Measurements from ENCODE around the gene SCGB3A1. TPM values are rescaled to one million over a fixed set of nuclear protein-coding genes. Genes with fewer than 3 reads are reported as not detected.

SCGB3A1 gene
- total and polyA plus RNA-seq, 2 of the 4 experiments (the other 2 are of a cell fraction): not detected

DNA sequence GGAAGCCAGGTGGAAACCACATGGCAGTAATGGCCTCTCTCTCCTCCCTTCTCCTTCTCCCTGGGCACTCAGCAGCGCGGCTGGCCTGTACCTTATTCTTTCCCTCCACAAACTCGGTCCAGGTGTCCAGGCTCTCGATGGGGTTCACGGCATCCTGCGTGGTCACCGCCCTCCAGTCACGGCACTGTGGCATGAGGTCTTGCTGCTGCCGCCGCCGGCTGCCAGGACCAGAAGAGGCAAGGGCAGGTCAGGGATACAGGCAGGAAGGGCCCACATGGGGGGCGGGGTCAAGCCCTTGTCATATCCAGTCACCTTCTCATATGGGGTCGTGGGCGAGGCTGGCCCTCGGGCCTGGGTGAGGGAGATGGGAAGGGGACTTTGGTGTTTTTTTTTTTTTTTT is 32.5 kb upstream of the SCGB3A1 start:
- Histone ChIP-seq H4K8ac (ENCODE audit: low read depth in 2 of 2, low read length in 2 of 2) (no peak overlapping the region), H4K20me1 (ENCODE audit: insufficient read depth, low read length) (no peaks in the 10 kb centered on the region; the same call in 1 of the 2 replicates), H3K4me2 (ENCODE audit: low read depth, low read length) (no peak overlapping the region), H3K56ac (ENCODE audit: extremely low read depth, insufficient read depth, low read length) (no peak overlapping the region), H4K91ac (ENCODE audit: insufficient read depth, low read depth, low read length) (no peak overlapping the region), H2BK20ac (ENCODE audit: low read depth, low read length) (no peak overlapping the region), H4K5ac (ENCODE audit: low read depth, low read length) (no peak overlapping the region), H2BK5ac (ENCODE audit: low read depth, low read length, poor library complexity, severe bottlenecking) (no peak overlapping the region), H3K9ac (ENCODE audit: low read depth, low read length) (no peak overlapping the region), H2BK15ac (ENCODE audit: low read depth, low read length) (no peak overlapping the region), H3K27me3 (ENCODE audit: control insufficient read depth, insufficient read depth, low read length) (peaks cover 3% of the 10 kb centered on the region; the same call in 1 of the 2 replicates), H2AK5ac (ENCODE audit: low read depth, low read length) (no peak overlapping the region), H3K14ac (replicated peaks; ENCODE audit: low read depth, low read length) (no peak overlapping the region), H2AK9ac (replicated peaks; ENCODE audit: low read depth, low read length, poor library complexity) (no peak overlapping the region), H2AFZ (replicated peaks; ENCODE audit: low read length, poor library complexity) (no peak overlapping the region), H3K18ac (ENCODE audit: low read depth, low read length) (no peak overlapping the region), H3K79me1 (ENCODE audit: low read depth in 1 of 2, low read length in 2 of 2) (no peaks in the 10 kb centered on the region), H3K23ac (ENCODE audit: low read depth, low read length) (no peak overlapping the region), H3K9me3 (ENCODE audit: control insufficient read depth, insufficient read depth, low read length) (no peaks in the 10 kb centered on the region), H3K4ac (ENCODE audit: low read depth, low read length) (no peak overlapping the region), H3K36me3 (ENCODE audit: control insufficient read depth, insufficient read depth, low read length) (no peaks in the 10 kb centered on the region), H3K9me1 (ENCODE audit: insufficient read depth, low read length) (no peaks in the 10 kb centered on the region), H3K4me3 (ENCODE audit: insufficient read depth, low read depth, low read length) (no peak overlapping the region), H2BK120ac (ENCODE audit: low read depth, low read length) (no peak overlapping the region), H3K4me1 (ENCODE audit: control insufficient read depth, insufficient read depth, low read length) (no peaks in the 10 kb centered on the region), H3K27ac (ENCODE audit: insufficient read depth, low read length) (no peak overlapping the region)
- ChIA-PET CTCF (no interaction called here), POLR2A (ENCODE audit: unreplicated experiment) (no interaction called here)
- WGBS, 2 experiments (ENCODE audit: extremely low coverage in 2 of 2, insufficient read length in 1 of 2): no CpG with 5 or more reads among the region's 15 CpGs
- BruUV-seq (replicated peaks): no TSS peak
- DNase-seq (no peak), ATAC-seq (ENCODE audit: low read depth) (no peak)
- intact Hi-C loops (cut with micrococcal nuclease): no loop called here
- in situ Hi-C loops (cut with MboI; ENCODE audit: low sequenced_read_pairs): no loop called here
- TF ChIP-seq MXI1 (IDR thresholded peaks at IDR 0.05; ENCODE audit: borderline replicate concordance, low read depth, low read length) (no peak), CHD1 (IDR thresholded peaks at IDR 0.05; ENCODE audit: low read depth, low read length) (no peak), BHLHE40 (IDR thresholded peaks at IDR 0.05; ENCODE audit: low read depth, low read length) (no peak), RAD21 (IDR thresholded peaks at IDR 0.05; ENCODE audit: low read length) (no peak), FOS (IDR thresholded peaks at IDR 0.05; ENCODE audit: low read depth, low read length) (no peak), POLR2A (IDR thresholded peaks at IDR 0.05; ENCODE audit: low read depth, low read length) (no peak), MAZ (IDR thresholded peaks at IDR 0.05; ENCODE audit: borderline replicate concordance, low read depth, low read length) (no peak), NFE2L2 (IDR thresholded peaks at IDR 0.05; ENCODE audit: low read depth, low read length) (no peak), USF2 (IDR thresholded peaks at IDR 0.05; ENCODE audit: low read depth, low read length) (no peak), ELK1 (IDR thresholded peaks at IDR 0.05; ENCODE audit: borderline replicate concordance, low read depth, low read length) (no peak), RFX5 (IDR thresholded peaks at IDR 0.05; ENCODE audit: low read depth, low read length) (no peak), MAFK (IDR thresholded peaks at IDR 0.05; ENCODE audit: low read depth, low read length) (no peak), CEBPB (IDR thresholded peaks at IDR 0.05; ENCODE audit: low read depth, low read length) (no peak), RCOR1 (IDR thresholded peaks at IDR 0.05; ENCODE audit: insufficient replicate concordance, low read length) (no peak), SMC3 (IDR thresholded peaks at IDR 0.05; ENCODE audit: low read depth, low read length) (no peak)
- TF ChIP-seq, protein P1, sequence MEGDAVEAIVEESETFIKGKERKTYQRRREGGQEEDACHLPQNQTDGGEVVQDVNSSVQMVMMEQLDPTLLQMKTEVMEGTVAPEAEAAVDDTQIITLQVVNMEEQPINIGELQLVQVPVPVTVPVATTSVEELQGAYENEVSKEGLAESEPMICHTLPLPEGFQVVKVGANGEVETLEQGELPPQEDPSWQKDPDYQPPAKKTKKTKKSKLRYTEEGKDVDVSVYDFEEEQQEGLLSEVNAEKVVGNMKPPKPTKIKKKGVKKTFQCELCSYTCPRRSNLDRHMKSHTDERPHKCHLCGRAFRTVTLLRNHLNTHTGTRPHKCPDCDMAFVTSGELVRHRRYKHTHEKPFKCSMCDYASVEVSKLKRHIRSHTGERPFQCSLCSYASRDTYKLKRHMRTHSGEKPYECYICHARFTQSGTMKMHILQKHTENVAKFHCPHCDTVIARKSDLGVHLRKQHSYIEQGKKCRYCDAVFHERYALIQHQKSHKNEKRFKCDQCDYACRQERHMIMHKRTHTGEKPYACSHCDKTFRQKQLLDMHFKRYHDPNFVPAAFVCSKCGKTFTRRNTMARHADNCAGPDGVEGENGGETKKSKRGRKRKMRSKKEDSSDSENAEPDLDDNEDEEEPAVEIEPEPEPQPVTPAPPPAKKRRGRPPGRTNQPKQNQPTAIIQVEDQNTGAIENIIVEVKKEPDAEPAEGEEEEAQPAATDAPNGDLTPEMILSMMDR (conservative IDR thresholded peaks at IDR 0.05; ENCODE audit: low read depth, low read length): no peak
- dilution Hi-C loops (cut with HindIII; ENCODE audit: low sequenced_read_pairs, unreplicated experiment): no loop called here
